NCI-H1105 treated with DMSO at 0.1 percent for 48 hours (cell line): ENCODE results near the gene NOS1AP.
"Not testable (repeated sequence)": the region's sequence is repeated elsewhere in the genome, so short reads cannot be mapped to it uniquely, and the experiment has no call there.

Experiments
- DNase-seq: peaks from one replicate; lab custom pipeline; 2025; lab: John Stamatoyannopoulos, UW

Gene NOS1AP

DNA sequence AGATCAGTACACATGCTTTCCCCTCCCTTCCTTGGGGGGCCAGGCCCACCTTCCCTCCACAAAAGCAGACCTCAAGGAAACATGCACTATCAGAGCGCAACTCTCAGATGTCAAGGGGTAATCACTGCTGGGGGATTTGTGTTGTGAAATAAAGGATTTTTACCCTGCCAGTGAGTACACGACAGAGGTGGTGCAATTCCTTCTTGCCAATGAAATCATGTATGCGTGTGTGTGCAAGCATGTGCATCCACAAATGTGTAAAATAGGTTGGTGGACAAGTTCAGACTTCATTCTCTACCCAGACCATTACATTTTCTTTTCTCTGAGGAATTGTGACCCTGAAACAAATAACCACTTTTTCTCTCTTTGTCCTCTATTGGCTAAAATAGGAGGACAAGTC, 9.8 kb upstream of the NOS1AP start:
- no peak for DNase-seq

DNA sequence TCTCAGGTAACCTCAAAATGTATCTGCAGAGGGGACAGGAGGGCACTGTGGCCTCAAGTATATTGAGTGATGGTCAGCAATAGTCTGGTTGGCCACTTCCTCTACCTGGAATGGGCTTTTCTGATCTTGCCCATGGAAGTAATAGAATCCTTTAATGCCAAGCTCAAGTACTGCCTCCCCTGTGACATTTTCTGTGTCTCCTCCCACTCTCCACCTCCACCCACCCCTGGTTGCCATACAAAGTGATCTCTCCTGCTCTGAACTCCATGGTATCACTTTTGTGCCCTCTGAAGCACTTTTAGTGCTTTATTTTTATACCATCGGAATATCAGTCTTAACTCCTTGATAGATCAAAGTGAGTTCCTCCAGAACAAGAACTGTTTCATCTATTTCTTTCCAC, 9.2 kb upstream of the NOS1AP start:
- no peak for DNase-seq

DNA sequence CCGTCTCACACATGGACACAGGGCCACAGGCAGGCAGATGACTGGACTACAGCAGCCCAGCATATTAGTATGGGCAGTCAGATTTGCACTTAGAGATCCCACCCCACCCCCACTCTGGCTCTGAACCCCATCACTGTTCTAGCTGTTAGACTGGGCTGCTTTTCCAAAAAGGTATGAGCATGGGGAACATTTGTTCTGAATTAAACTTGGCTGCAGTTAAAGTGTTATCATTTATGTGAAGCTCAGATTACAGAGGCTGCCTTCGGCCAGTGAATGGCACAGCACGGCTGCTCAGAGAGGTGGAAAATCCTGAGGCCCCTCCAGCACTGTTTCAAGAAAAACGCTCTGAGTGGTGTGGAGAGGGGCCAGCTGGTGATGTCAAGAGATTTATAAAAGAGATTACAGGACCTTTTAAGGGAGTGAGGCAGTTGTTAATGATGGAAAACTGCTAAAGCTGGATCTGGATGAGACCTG, 6.9 kb upstream of the NOS1AP start:
- peak; percentile 63 for DNase-seq

DNA sequence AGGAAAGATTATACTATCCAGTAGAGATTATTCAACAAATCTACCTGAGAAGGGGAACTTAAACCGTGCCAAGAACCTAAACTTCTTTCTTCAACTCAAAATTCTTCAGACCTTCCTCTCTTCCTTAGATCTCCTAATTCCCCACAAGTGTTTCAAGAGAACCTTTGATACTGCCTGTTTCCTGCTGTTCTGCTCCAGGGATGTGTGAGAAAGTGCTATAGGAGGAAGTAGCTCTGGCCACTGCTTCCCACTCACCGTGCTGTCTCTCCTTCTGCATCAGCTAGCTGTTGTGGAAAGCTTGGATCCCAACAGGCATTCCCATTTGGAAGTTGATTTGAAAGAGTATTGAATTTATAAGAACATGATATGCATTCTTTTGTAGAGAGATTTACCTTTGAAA, 4.5 kb upstream of the NOS1AP start:
- DNase-seq: no peak

DNA sequence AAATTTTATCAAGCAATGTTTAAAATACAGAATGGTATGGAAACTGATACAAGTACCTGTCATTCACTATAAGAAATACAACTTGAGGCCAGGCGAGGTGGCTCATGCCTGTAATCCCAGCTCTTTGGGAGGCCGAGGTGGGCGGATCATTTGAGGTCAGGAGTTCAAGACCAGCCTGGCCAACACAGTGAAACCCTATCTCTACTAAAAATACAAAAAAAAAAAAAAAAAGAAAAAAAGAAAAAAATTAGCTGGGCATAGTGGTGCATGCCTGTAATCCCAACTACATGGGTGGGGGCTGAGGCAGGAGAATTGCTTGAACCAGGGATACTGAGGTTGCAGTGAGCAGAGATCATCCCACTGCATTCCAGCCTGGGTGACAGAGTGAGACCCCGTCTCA, 2.7 kb upstream of the NOS1AP start:
- not testable (repeated sequence) for DNase-seq

DNA sequence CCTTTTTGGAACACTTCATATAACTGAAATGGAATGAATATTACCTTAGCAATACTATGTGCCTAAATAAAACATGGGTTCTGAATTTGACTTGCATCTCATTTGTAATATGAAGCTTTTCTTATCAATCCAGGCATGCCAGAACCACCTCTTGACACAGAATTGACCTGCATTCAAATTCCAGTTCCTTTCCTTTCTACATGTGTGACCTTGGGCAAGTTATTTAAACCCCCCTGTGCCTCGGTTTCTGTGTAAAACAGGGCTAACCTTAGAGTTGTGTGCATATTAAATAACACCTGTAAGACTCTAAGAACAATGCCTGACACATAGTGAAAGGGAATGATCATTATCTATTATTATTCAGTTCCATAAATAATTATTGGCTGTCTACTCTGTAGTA, 2.0 kb upstream of the NOS1AP start:
- no peak for DNase-seq

DNA sequence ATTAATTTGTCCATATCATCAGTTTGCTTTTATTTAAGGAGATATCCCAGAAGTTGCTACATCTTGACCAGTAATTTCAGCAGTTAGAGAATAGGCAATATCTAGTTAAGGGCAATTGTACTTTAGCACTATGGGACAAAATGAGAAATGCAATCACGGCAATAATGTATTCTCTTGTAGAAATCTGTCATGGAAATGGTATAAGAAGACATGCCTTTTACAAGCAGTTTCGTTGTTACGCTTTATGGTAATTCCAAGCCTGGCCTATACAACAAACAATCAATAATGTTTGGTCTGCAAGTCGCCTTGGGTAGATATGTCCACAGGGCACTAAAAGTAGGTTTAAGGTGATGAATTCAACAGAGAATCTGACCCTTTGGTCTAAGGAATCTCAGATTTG, 1.2 kb upstream of the NOS1AP start:
- no peak for DNase-seq

DNA sequence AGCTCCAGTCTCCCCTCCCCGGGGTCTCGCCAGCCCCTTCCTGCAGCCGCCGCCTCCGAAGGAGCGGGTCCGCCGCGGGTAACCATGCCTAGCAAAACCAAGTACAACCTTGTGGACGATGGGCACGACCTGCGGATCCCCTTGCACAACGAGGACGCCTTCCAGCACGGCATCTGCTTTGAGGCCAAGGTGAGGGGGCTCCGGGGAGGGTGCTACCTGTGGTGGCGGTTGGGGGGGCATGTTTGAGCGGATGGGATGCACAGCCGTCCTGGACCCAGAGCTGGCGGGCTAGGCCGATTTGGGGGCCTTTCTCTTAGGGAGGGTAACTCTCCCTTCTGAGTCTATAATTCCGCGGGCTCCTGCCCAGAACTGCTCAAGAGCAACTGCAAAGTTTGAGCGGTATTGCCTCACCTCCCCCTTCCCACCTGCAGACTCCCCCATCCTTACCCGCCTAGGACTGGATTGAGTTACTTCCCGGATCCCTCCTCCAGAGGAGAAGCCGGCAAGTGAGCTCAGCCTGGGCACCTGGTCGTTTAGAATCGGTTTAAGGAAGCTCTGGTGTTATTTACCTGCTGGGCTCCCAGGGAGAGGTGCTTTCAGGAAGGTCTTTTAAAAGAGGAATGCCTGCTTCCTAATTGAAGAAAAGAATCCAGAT, 730 bp downstream of the NOS1AP start:
- peak; percentile 47 for DNase-seq

DNA sequence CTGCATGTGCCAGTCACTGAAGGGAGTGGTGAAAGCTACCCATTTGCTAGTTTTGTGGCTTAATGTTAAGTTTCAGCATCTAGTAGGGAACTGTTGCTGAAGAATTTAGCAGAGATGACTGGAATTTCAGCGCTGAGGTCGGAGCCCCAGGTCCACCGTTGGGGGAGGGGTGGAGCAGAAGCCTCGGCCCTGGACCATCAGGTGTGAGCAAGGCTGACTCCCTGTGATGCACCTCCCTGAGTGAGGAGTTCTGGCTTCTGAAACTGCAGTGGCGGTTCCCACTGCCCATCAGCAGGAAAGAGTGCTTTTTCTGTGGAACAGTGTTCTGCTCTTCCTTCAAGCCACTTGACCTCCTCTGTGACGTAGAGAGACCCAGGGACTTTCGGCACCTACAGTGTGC, 1.3 kb downstream of the NOS1AP start:
- DNase-seq: no peak

DNA sequence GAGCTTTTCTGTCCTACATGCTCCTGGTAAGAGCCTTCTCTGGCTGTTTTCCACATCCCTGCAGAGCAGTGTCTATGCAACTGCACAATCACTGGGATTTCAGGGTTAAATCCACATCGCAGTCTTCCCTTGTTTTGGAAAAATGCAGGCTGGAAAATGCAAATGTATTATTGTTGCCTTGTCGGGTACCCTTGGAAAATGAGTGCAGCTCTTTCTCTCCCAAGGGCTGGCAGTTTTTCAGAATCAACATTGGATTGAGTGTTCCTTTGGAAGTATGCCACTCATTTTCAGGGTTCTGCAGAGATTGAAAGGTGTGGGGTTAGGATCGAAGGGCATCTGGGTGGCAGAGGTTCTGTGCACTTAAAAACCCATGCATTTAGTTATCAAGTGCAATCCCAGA, 3.2 kb downstream of the NOS1AP start:
- peak; percentile 8 for DNase-seq

DNA sequence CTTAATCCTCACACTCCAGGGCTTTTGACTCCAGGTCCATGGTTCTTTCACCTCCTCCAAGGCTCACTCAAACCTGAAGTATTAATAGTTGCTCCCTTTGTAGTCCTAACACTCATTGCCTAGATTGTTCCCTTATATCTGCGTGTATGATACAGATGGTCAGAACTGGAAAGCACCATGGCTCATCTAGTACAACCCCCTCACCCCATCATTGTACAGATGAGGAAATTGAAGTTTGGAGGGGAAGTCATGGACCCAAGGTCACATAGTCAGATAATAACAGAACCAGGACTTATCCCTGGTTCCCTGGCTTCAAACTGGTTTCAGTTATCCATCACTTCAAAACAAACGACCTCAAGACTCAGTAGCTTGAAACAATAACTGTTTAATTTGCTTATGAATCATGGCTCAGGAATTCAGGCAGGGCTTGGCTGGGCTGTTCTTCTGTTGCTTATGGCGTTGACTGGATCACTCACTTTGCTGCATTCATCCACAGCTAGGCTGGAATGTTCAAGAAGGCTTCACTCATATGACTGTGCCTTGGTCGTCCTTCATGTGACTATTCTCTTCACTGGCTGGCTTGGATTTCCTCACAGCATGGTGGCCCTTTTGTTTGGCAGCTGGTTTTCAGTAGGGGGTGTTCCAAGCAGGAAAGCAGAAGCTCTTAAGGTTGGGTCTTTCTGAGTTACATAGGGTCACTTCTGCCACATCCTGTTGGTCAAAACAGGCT, 5.0 kb downstream of the NOS1AP start:
- no peak for DNase-seq

DNA sequence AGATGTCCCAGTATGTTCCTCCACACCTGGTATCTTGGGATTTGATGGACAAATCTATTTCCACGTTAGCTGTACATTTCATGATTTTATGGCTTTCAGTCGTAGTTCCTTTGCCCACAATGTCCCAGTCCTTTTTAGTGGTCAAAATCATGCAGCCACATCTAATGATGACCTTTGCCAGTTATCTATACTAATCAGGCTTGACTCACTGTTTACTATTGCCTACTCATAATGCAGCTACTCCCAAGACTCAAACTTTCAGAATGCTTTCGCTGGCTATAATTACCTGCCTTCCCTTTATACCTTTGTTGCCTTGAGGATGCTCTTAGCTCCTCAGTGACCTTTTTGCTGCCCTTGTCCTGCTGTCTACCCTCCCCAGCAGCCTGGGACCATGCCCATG, 6.4 kb downstream of the NOS1AP start:
- no peak for DNase-seq

DNA sequence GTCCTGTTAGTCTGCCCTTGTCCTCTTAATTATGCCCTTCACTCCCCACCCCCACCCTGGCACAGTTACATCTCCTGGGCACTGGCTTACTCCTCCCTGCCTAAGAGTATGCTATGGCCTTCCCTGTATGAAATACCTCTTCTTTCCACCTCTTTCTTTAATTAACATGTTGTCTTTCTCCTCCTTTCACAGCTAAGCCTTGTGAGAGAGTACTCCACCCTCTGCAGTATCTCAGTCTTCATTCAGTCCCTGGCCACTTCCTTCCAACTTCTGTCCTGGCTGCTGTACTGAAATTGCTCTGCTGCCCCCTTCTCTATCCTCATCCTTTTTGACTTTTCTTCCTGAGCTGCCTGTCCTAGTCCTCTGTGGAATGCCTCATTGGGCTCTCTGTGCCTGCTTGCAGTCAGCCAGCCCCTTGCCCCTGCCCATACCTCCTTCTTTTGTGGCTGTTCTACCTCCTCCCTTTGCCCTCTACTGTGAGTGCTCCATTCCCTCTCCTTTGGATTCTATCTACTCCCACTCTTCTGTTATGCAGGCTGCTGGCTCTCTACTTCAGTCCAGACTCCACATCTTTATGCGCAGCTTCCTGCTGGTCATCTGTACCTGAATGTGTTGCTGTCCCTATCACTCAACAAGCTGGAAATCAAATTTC, 8.3 kb downstream of the NOS1AP start:
- DNase-seq: no peak

DNA sequence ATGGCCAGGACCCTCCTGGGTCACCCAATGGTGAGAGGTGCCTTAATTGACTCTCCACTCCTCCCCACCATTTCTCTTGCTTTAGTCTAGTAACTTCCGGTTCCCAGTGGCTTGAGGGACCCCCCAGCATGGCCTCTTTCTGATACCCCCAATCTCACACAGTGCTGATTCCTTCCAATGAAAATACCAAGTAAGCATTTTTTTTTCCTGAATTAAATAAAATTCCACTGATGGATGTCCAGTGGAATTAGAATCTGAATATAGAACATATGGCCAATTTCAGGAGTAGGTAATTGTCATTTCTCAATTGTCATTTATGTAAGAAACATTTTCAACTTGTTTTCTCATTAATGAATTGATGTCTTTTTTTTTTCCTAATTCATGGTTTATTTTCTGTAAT, 9.5 kb downstream of the NOS1AP start:
- no peak for DNase-seq

DNA sequence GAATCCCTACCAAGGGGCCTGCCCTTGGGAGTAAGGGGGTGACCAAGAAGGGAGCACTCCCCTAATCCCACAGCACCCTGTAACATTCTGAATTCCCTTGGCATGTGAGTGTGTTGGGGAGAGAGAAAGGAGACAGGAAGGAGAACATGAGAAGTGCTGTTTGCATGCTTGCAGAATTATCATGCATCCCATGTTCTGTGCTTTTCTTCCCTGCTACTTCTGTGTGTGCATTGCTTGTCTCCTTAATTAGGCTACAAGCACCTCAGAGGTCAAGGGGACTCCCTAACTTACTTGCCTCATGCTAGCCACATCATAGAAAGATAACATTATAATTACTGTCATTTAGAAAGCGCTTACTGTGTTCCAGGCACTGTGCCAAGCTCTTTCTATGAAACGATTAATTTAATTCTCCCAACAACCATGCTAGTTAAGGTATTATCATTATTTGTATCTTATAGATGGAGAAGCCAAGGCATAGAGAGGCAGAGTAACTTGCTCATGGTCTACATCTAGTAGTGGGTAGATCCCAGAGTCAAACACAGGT, 11.1 kb downstream of the NOS1AP start:
- peak; percentile 45 for DNase-seq

DNA sequence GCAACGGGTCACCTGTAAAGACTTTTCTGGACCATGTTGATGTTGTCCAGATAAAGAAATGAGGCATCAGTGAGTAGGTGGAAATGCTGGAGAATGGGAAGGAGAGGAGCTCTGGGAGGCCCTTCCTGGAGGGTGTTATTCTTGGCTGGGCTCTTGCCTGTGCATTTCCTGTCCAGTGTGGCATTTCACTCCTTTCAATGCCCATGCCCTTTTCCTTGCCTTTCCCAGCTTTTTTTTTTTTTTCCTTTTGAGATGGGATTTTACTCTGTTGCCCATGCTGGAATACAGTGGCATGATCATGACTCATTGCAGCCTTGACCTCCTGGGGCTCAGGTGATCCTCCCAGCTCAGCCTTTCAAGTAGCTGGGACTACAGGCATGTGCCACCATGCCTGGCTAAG, 11.8 kb downstream of the NOS1AP start:
- no peak for DNase-seq

DNA sequence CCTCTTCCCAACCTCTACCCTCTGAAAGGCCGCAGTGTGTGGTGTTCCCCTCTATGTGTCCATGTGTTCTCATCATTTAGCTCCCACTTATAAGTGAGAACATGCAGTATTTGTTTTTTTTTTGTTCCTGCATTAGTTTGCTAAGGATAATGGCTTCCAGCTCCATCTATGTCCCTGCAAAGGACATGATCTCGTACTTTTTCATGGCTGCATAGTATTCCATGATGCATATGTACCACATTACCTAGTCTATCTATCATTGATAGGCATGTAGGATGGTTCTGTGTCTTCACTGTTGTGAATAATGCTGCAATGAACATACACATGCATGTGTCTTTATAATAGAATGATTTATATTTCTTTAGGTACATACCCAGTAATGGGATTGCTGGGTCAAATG, 12.6 kb downstream of the NOS1AP start:
- DNase-seq: not testable (repeated sequence)

DNA sequence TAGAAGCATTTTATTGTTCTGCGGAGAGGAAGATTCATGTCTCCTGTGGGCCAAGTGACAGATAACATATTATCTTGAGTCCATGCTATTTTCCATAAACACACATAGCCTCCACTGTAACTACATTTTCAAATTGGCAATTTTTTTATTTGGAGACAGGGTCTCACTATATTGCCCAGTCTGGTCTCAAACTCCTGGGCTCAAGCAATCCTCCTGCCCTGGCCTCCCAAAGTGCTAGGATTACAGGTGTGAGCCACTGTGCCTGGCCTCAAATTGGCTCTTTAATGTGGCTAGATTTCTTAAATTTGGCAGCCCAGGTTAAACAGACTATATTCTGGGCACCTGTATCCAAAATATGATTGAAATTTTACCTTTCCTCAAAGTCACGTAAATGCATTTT, 13.8 kb downstream of the NOS1AP start:
- no peak for DNase-seq

DNA sequence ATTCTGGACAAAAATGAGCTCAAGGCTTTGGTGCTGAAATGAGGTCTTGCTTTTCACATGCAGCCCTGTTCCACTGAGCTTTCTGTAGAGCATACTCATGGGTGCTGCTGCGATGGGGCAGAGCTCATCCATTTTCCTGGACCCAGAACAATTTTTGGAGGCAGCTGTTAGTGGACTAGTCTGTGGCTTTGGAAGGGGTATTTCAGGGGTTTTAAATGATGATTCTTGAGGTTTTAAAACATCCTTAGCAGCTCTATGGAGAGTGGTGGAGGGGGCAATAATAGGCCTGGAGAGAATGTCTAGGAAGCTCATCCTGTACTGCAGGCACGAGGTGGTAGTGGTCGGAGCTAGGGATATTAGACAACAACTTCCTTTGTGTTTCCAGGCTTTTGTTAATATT, 16.5 kb downstream of the NOS1AP start:
- no peak for DNase-seq

DNA sequence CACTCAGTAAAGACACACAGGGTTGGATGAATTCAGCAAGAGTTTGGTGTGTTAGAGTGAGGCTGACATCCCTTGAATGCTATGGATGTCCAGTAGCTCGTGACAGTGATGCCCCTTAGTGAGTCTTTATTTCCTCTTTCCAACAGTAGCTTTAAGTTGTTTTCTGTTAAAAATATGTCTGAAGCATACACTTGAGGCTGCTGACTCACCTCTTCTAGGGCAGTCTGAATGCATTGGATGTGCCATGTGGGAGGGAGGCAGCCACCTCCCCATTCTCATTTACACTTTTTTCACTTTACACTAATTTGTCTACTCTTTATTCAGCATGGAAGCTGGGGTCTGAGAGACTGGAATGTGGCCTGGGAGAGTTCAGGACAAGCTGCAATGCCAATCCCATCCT, 17.6 kb downstream of the NOS1AP start:
- no peak for DNase-seq

DNA sequence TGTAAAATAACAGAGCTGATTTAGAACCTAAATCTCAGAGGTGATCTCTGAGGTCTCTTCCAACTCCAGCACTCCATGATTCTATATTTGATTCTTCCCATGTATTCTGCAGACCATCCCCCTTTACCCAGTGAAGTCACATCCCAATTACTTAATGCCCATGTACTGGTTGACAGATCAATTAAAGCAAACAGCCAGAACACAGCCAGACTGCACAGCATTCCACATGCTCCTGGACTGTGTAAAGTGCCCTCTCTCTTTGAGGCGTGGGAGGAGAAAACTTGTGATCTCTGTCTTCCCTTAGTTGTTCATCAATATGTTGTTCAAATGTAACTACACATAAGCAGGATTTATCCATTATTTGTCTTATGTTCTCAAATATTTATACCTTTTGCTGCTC, 18.1 kb downstream of the NOS1AP start:
- no peak for DNase-seq

DNA sequence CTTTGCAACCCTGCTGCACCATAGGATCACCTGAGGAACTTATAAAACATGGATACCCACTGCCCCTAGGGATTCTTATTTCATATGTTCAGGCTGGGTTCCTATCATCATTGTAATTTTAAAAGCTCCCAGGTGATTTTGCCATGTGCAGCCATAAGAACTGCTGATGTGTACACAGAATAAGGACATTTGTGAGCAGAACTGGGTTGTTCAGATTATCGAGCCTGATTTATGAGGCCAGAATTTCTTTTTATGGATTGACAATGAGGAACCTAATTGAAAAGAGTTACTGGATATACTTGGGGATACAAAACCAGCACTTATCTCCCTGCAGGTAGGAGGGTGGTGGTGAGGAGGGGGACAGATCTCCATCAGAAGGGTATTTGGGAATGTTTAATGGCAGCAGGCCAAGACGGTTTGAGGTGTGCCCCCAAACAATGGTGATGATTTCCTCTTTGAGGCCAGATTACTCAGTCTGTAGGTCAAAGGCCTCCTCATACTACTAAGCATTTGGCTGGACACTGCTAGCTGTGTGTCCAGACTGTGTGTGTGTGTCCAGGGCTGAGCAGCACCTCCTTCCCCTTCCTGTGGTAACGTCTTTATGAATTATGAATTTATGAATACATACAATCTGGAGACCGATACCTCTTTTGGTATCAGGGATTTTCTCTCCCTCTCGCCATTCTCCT, 18.9 kb downstream of the NOS1AP start:
- no peak for DNase-seq

DNA sequence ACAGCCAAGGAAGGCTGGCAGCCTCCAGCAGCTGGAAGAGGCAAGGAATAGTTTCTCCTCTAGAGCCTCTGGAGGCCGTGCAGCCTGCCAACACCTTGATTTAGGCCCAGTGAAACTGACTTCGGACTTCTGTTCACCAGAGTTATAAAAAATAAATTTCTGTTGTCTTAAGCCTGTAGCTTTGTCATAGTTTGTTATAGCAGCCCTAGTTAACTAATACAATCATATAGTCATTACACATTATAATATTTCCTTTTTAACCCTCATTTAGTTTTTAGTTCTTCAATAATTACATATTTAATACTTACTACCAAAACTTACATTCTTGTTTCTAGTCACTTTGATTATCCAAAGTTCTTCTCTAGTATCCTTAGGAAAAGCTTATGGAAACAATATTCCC, 20.3 kb downstream of the NOS1AP start:
- no peak for DNase-seq
